Astrocyte (in vitro differentiated cells and primary cell): ENCODE measurements around the gene MPND. TPM values are rescaled to one million over a fixed set of nuclear protein-coding genes. Genes with fewer than 3 reads are reported as not detected.

Experiments
- DNase-seq: peaks from one replicate; pipeline ENCODE4 v3.0.0-alpha.2; 2010; ENCODE audit warnings: low read depth
- FAIRE-seq: peaks from 2 replicates; lab custom pipeline; 2011; peaks lifted over from hg19 to GRCh38; lab: Jason Lieb, UNC
- H2AFZ ChIP-seq: 2 replicates; pipeline ENCODE4 v1.6.0; 2012; ENCODE audit warnings: low read depth, low read length, inconsistent platforms
- H3K27ac ChIP-seq: 2 replicates; pipeline ENCODE4 v1.5.1; 2011; ENCODE audit warnings: low read depth, low read length, inconsistent platforms
- H3K27me3 ChIP-seq: 2 replicates; pipeline ENCODE4 v1.6.0; 2011; ENCODE audit warnings: low read length, inconsistent platforms; ENCODE audit not compliant: insufficient read depth
- H3K36me3 ChIP-seq: 2 replicates; pipeline ENCODE4 v1.5.1; 2011; ENCODE audit warnings: low read length, inconsistent platforms; ENCODE audit not compliant: insufficient read depth
- H3K4me1 ChIP-seq: 2 replicates; pipeline ENCODE4 v1.5.1; 2011; ENCODE audit warnings: low read length, inconsistent platforms; ENCODE audit not compliant: insufficient read depth
- H3K4me2 ChIP-seq: 2 replicates; pipeline ENCODE4 v1.6.0; 2012; ENCODE audit warnings: low read length, inconsistent platforms
- H3K4me3 ChIP-seq: 2 replicates; pipeline ENCODE4 v1.5.1; 2011; ENCODE audit warnings: low read depth, mild to moderate bottlenecking, low read length, inconsistent platforms; ENCODE audit not compliant: insufficient read depth
- H3K79me2 ChIP-seq: 2 replicates; pipeline ENCODE4 v1.6.0; 2012; ENCODE audit warnings: mild to moderate bottlenecking, low read length, inconsistent platforms; ENCODE audit not compliant: insufficient read depth
- H3K9ac ChIP-seq: 2 replicates; pipeline ENCODE4 v1.6.0; 2012; ENCODE audit warnings: mild to moderate bottlenecking, low read length, inconsistent platforms
- H3K9me3 ChIP-seq: 2 replicates; pipeline ENCODE4 v1.5.1; 2012; ENCODE audit warnings: low read depth, mild to moderate bottlenecking, low read length, inconsistent platforms; ENCODE audit not compliant: insufficient read depth
- H4K20me1 ChIP-seq: 2 replicates; pipeline ENCODE4 v1.6.0; 2012; ENCODE audit warnings: low read length, inconsistent platforms; ENCODE audit not compliant: insufficient read depth
- H3K27ac Mint-ChIP-seq: one replicate; pipeline ENCODE4 v1.8.0; 2021; ENCODE audit warnings: mild to moderate bottlenecking, mixed read lengths; ENCODE audit not compliant: unreplicated experiment
- H3K27me3 Mint-ChIP-seq: one replicate; pipeline ENCODE4 v1.8.0; 2021; ENCODE audit warnings: low read depth, mixed read lengths; ENCODE audit not compliant: unreplicated experiment
- H3K36me3 Mint-ChIP-seq: one replicate; pipeline ENCODE4 v1.8.0; 2021; ENCODE audit warnings: low read depth, mixed read lengths; ENCODE audit not compliant: unreplicated experiment
- H3K4me1 Mint-ChIP-seq: one replicate; pipeline ENCODE4 v1.8.0; 2021; ENCODE audit warnings: low read depth, mixed read lengths; ENCODE audit not compliant: unreplicated experiment
- H3K4me3 Mint-ChIP-seq: one replicate; pipeline ENCODE4 v1.8.0; 2021; ENCODE audit warnings: mild to moderate bottlenecking, moderate library complexity, mixed read lengths; ENCODE audit not compliant: unreplicated experiment
- H3K9me3 Mint-ChIP-seq: one replicate; pipeline ENCODE4 v1.8.0; 2021; ENCODE audit warnings: mild to moderate bottlenecking, mixed read lengths; ENCODE audit not compliant: unreplicated experiment
- CTCF ChIP-seq: IDR thresholded peaks from 2 replicates; pipeline ENCODE4 v1.5.1; 2011; ENCODE audit warnings: low read depth, mild to moderate bottlenecking, inconsistent platforms, low read length, moderate library complexity; ENCODE audit not compliant: insufficient read depth
- EZH2 ChIP-seq: IDR thresholded peaks from 2 replicates; pipeline ENCODE4 v1.6.1; 2012; ENCODE audit warnings: mild to moderate bottlenecking, low read length, inconsistent platforms; ENCODE audit not compliant: insufficient read depth
- total RNA-seq: library from RNA; stranded (reverse); gene quantifications from 2 replicates; pipeline ENCODE4 v1.2.1, GENCODE V29; 2021

MPND gene
- total RNA-seq, 1 donor from 2014 or later = 14.7 TPM

- Histone ChIP-seq H3K4me2 (no peak overlapping the region), H4K20me1 (peaks cover 10% of the 10 kb centered on the region), H2AFZ (no peak overlapping the region), H3K79me2 (peaks cover 67% of the 10 kb centered on the region), H3K36me3 (peaks cover 12% of the 10 kb centered on the region), H3K4me1 (peaks cover 12% of the 10 kb centered on the region), H3K27me3 (no peaks in the 10 kb centered on the region), H3K4me3 (no peak overlapping the region), H3K27ac (no peak overlapping the region), H3K9ac (no peak overlapping the region), H3K9me3 (no peaks in the 10 kb centered on the region)
- H3K27me3 Mint-ChIP-seq = no peaks in the 10 kb centered on the region
- peaks cover 3% of the 10 kb centered on the region for H3K36me3 Mint-ChIP-seq
- H3K4me3 Mint-ChIP-seq = no peak overlapping the region
- H3K9me3 Mint-ChIP-seq = no peaks in the 10 kb centered on the region
- H3K27ac Mint-ChIP-seq = no peak overlapping the region
- H3K4me1 Mint-ChIP-seq = peaks cover 14% of the 10 kb centered on the region
- FAIRE-seq = no peak
- TF ChIP-seq EZH2 (no peak), CTCF (no peak)
- DNase-seq = no peak
Observed at GRCh38 chr19:4405977-4406376, 62.6 kb downstream of the MPND start.

GRCh38 chr19:4406626-4407025, 63.3 kb downstream of the MPND start:
- Histone ChIP-seq H3K36me3 (peaks cover 12% of the 10 kb centered on the region), H3K4me1 (peaks cover 11% of the 10 kb centered on the region), H2AFZ (no peak overlapping the region), H3K9me3 (no peaks in the 10 kb centered on the region), H3K4me2 (no peak overlapping the region), H3K27me3 (no peaks in the 10 kb centered on the region), H3K79me2 (peaks cover 67% of the 10 kb centered on the region), H3K9ac (no peak overlapping the region), H3K4me3 (no peak overlapping the region), H4K20me1 (peaks cover 10% of the 10 kb centered on the region), H3K27ac (no peak overlapping the region)
- Mint-ChIP-seq H3K36me3 (peaks cover 3% of the 10 kb centered on the region), H3K27me3 (no peaks in the 10 kb centered on the region), H3K4me1 (peaks cover 14% of the 10 kb centered on the region), H3K4me3 (no peak overlapping the region), H3K27ac (no peak overlapping the region), H3K9me3 (no peaks in the 10 kb centered on the region)
- no peak for DNase-seq
- FAIRE-seq = no peak
- TF ChIP-seq EZH2 (no peak), CTCF (no peak)

- no peak for DNase-seq
- Histone ChIP-seq H3K36me3 (peaks cover 20% of the 10 kb centered on the region), H4K20me1 (peaks cover 11% of the 10 kb centered on the region), H3K27ac (no peak overlapping the region), H3K9me3 (no peaks in the 10 kb centered on the region), H3K4me1 (no peaks in the 10 kb centered on the region), H3K79me2 (peaks cover 59% of the 10 kb centered on the region), H3K27me3 (no peaks in the 10 kb centered on the region), H3K4me2 (no peak overlapping the region), H3K9ac (no peak overlapping the region), H2AFZ (no peak overlapping the region), H3K4me3 (no peak overlapping the region)
- FAIRE-seq = no peak
- TF ChIP-seq CTCF = no peak
- no peak for TF ChIP-seq EZH2
- H3K9me3 Mint-ChIP-seq = peaks cover 2% of the 10 kb centered on the region
- H3K36me3 Mint-ChIP-seq = peaks cover 7% of the 10 kb centered on the region
- H3K4me3 Mint-ChIP-seq = peak overlapping the region; percentile 37
- H3K4me1 Mint-ChIP-seq = peaks cover 10% of the 10 kb centered on the region
- no peaks in the 10 kb centered on the region for H3K27me3 Mint-ChIP-seq
- H3K27ac Mint-ChIP-seq = peak overlapping the region; percentile 20
Observed at GRCh38 chr19:4409123-4409933, 66.0 kb downstream of the MPND start.
